ENCODE measurements around the gene TNK2.

The TNK2 gene

GRCh38 chr3:195859061-195859845 lies 49.1 kb downstream of the TNK2 start:
- Histone ChIP-seq H3K9ac (ENCODE audit: low read length) (no peak overlapping the region), H3K4me1 (ENCODE audit: control insufficient read depth, low read depth, low read length) (no peaks in the 10 kb centered on the region), H3K27ac (ENCODE audit: low read length) (no peak overlapping the region), H3K4me3 (ENCODE audit: low read length) (no peak overlapping the region), H3K36me3 (ENCODE audit: control insufficient read depth, low read depth, low read length) (no peaks in the 10 kb centered on the region), H3K9me3 (ENCODE audit: control insufficient read depth, low read depth, low read length) (no peaks in the 10 kb centered on the region), H3K27me3 (ENCODE audit: control insufficient read depth, insufficient read depth, low read length) (no peaks in the 10 kb centered on the region)

DNA sequence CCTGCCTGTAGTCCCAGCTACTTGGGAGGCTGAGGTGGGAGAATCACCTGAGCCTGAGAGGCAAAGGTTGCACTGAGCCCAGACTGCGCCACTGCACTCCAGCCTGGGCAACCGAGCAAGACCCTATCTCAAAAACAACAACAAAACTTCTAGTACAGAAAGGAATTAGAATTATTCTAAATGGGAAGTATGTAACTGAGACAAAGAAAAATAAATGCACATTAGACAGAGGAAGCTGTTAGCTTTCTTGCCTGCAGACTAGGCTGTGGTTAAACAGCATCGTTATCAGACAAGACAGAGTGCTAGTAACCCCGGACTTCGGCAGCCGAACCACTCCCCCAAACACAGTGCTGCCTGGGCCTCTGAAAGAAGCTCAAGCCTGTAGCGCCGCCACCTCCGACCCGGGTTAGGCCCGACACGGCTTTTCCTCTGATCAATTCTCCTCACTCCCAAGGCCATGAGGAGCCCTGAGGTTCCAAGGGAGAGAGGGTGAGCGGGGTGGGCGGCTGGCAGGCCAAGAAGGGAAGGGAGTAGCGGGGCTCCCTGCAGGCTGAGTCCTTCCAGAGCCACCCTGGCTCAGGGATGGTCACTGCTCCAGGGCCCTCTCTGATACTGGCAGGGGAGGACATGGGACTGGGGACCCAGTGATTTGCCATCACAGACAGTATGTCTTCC lies 51.8 kb downstream of the TNK2 start:
- Histone ChIP-seq H3K9ac (ENCODE audit: low read length) (no peak overlapping the region), H3K4me1 (ENCODE audit: control insufficient read depth, low read depth, low read length) (peaks cover 5% of the 10 kb centered on the region), H3K36me3 (ENCODE audit: control insufficient read depth, low read depth, low read length) (no peaks in the 10 kb centered on the region), H3K27ac (ENCODE audit: low read length) (no peak overlapping the region), H3K9me3 (ENCODE audit: control insufficient read depth, low read depth, low read length) (no peaks in the 10 kb centered on the region), H3K27me3 (ENCODE audit: control insufficient read depth, insufficient read depth, low read length) (no peaks in the 10 kb centered on the region), H3K4me3 (ENCODE audit: low read length) (no peak overlapping the region)

DNA sequence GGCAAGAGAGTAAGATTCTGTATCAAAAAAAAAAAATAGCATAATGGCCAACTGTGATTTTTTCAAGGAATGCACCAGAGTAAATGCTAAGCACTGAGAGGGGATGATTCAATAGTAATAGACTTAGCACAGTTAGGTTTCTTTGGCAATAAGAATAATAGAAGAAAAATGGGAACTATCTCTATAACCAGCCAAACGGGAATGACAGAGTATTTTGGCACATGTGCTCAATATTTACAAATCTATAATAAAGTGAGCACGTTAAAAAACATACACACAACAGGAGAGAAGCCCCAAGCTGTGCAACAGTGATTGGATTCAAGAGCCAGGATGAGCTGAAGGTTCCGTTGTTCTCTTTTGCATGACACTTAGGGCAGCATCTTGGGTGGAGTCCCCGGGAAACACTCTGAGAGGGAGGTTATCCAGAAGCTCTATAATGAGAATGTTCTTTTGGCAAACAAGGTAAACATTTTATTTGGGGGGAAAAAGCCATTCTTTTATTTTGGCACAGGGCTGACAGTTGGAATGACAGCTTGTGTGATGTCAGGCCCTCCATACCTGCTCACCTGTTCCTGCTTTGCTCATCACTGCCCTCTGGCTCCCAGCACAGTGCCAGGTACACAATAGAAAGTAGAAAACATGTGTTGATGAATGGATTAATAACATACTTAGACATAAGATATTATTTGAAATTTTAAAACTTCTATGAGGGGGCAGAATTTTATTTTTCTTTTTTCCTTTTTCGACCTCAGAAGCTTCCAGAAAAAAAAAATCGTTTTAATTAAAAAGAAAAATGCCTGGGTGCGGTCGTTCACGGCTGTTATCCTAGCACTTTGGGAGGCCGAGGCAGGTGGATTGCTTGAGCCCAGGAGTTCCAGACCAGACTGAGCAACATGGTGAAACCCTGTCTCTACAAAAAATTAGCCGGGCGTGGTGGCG lies 52.6 kb downstream of the TNK2 start:
- Histone ChIP-seq H3K36me3 (ENCODE audit: control insufficient read depth, low read depth, low read length) (no peaks in the 10 kb centered on the region), H3K9ac (ENCODE audit: low read length) (no peak overlapping the region), H3K4me1 (ENCODE audit: control insufficient read depth, low read depth, low read length) (peaks cover 5% of the 10 kb centered on the region), H3K27me3 (ENCODE audit: control insufficient read depth, insufficient read depth, low read length) (no peaks in the 10 kb centered on the region), H3K4me3 (ENCODE audit: low read length) (no peak overlapping the region), H3K27ac (ENCODE audit: low read length) (no peak overlapping the region), H3K9me3 (ENCODE audit: control insufficient read depth, low read depth, low read length) (no peaks in the 10 kb centered on the region)

DNA sequence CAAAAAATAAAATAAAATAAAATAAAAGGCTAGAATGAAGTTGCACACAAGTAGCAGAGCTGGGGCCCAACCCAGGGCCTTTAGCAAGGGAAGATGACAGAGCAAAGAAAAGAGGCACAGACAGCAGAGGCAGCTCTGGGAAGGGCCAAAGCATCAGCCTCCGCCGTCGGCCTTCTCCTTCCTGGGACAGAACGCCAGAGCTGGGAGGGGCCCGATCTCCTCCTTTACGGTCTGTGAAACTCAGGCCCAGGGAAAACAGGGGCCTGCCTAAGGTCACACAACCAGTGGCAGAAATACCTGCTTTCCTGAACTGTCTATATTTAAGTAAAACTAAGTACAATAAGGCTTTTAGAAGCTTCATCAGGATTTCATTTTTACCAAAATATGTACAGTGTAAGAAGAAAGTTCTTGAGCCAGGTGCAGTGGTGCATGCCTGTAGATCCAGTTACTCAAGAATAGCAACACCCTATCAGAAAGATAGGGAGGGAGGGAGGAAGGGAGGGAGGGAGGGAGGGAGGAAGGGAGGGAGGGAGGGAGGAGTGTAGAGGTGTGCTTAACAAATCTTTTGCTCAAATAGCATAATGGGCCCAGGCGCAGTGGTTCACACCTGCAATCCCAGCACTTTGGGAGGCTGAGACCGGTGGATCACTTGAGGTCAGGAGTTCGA lies 53.6 kb downstream of the TNK2 start:
- H3K27ac ChIP-seq (ENCODE audit: low read length) = no peak overlapping the region

GRCh38 chr3:195853996-195854395 lies 54.4 kb downstream of the TNK2 start:
- H3K27me3 ChIP-seq (ENCODE audit: control insufficient read depth, insufficient read depth, low read length) = no peaks in the 10 kb centered on the region
- H3K27ac ChIP-seq (ENCODE audit: low read length) = no peak overlapping the region
- no peaks in the 10 kb centered on the region for H3K36me3 ChIP-seq (ENCODE audit: control insufficient read depth, low read depth, low read length)
- H3K9ac ChIP-seq (ENCODE audit: low read length) = no peak overlapping the region
- peaks cover 5% of the 10 kb centered on the region for H3K4me1 ChIP-seq (ENCODE audit: control insufficient read depth, low read depth, low read length)
- no peaks in the 10 kb centered on the region for H3K9me3 ChIP-seq (ENCODE audit: control insufficient read depth, low read depth, low read length)
- no peak overlapping the region for H3K4me3 ChIP-seq (ENCODE audit: low read length)

More for the DNA sequence above, 53.6 kb downstream of the TNK2 start:
- Histone ChIP-seq H3K4me3 (ENCODE audit: low read length) (no peak overlapping the region), H3K27me3 (ENCODE audit: control insufficient read depth, insufficient read depth, low read length) (no peaks in the 10 kb centered on the region), H3K36me3 (ENCODE audit: control insufficient read depth, low read depth, low read length) (no peaks in the 10 kb centered on the region), H3K9me3 (ENCODE audit: control insufficient read depth, low read depth, low read length) (no peaks in the 10 kb centered on the region), H3K9ac (ENCODE audit: low read length) (no peak overlapping the region), H3K4me1 (ENCODE audit: control insufficient read depth, low read depth, low read length) (peaks cover 5% of the 10 kb centered on the region)

DNA sequence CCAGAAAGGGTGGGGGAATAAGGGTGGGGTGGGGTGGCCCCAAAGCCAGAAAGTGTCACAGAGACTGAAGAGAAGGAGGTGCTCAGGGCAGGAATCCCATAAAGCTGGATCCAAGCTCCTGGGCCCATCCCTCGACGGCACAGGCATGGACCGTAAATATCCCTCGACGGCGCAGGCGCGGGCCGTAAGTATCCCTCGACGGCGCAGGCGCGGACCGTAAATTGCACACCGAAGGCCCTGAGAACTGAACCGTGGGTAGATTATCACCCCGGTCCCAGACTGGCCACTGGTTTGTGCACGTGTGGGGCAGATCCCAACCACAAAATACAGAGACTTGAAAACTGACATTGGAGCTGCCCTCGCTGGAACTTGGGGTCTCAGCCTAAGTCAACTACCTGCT lies 55.3 kb downstream of the TNK2 start:
- Histone ChIP-seq H3K9ac (ENCODE audit: low read length) (no peak overlapping the region), H3K9me3 (ENCODE audit: control insufficient read depth, low read depth, low read length) (no peaks in the 10 kb centered on the region), H3K4me3 (ENCODE audit: low read length) (no peak overlapping the region), H3K27me3 (ENCODE audit: control insufficient read depth, insufficient read depth, low read length) (no peaks in the 10 kb centered on the region), H3K27ac (ENCODE audit: low read length) (no peak overlapping the region), H3K36me3 (ENCODE audit: control insufficient read depth, low read depth, low read length) (no peaks in the 10 kb centered on the region), H3K4me1 (ENCODE audit: control insufficient read depth, low read depth, low read length) (peaks cover 5% of the 10 kb centered on the region)

- Histone ChIP-seq H3K36me3 (ENCODE audit: control insufficient read depth, low read depth, low read length) (no peaks in the 10 kb centered on the region), H3K27ac (ENCODE audit: low read length) (no peak overlapping the region), H3K27me3 (ENCODE audit: control insufficient read depth, insufficient read depth, low read length) (no peaks in the 10 kb centered on the region), H3K9me3 (ENCODE audit: control insufficient read depth, low read depth, low read length) (no peaks in the 10 kb centered on the region), H3K9ac (ENCODE audit: low read length) (no peak overlapping the region), H3K4me1 (ENCODE audit: control insufficient read depth, low read depth, low read length) (peaks cover 5% of the 10 kb centered on the region), H3K4me3 (ENCODE audit: low read length) (no peak overlapping the region)
These were observed 57.4 kb downstream of the TNK2 start for GRCh38 chr3:195850857-195851543.

GRCh38 chr3:195849322-195850074 lies 58.9 kb downstream of the TNK2 start:
- H3K4me3 ChIP-seq (ENCODE audit: low read length) = no peak overlapping the region
- no peaks in the 10 kb centered on the region for H3K36me3 ChIP-seq (ENCODE audit: control insufficient read depth, low read depth, low read length)
- H3K27ac ChIP-seq (ENCODE audit: low read length) = no peak overlapping the region
- H3K4me1 ChIP-seq (ENCODE audit: control insufficient read depth, low read depth, low read length) = peaks cover 5% of the 10 kb centered on the region
- no peaks in the 10 kb centered on the region for H3K9me3 ChIP-seq (ENCODE audit: control insufficient read depth, low read depth, low read length)
- H3K9ac ChIP-seq (ENCODE audit: low read length) = no peak overlapping the region
- H3K27me3 ChIP-seq (ENCODE audit: control insufficient read depth, insufficient read depth, low read length) = no peaks in the 10 kb centered on the region

- no peaks in the 10 kb centered on the region for H3K9me3 ChIP-seq (ENCODE audit: control insufficient read depth, low read depth, low read length)
- no peaks in the 10 kb centered on the region for H3K4me1 ChIP-seq (ENCODE audit: control insufficient read depth, low read depth, low read length)
- no peaks in the 10 kb centered on the region for H3K36me3 ChIP-seq (ENCODE audit: control insufficient read depth, low read depth, low read length)
- H3K27ac ChIP-seq (ENCODE audit: low read length) = no peak overlapping the region
- H3K27me3 ChIP-seq (ENCODE audit: control insufficient read depth, insufficient read depth, low read length) = no peaks in the 10 kb centered on the region
- H3K4me3 ChIP-seq (ENCODE audit: low read length) = no peak overlapping the region
- H3K9ac ChIP-seq (ENCODE audit: low read length) = no peak overlapping the region
These were observed 61.0 kb downstream of the TNK2 start for GRCh38 chr3:195847055-195847950.
